GM13977 (cell line): ENCODE results near the gene THAP3.
"Not testable (repeated sequence)": the region's sequence is repeated elsewhere in the genome, so short reads cannot be mapped to it uniquely, and the experiment has no call there.

Experiments
- DNase-seq: peaks from one replicate; pipeline ENCODE4 v3.0.0; 2012; ENCODE audit warnings: low spot score
- CTCF ChIP-seq: IDR thresholded peaks from 2 replicates; pipeline ENCODE4 v1.5.1; 2012; ENCODE audit warnings: mild to moderate bottlenecking, control low read depth; ENCODE audit not compliant: insufficient read depth; ENCODE audit errors: extremely low read depth, missing control alignments
- in situ Hi-C: fragments of 300-500 bp; cut with MboI; formaldehyde crosslinking; loops from one replicate; pipeline ENCODE4 v1.12.0; 2022; ENCODE audit warnings: low sequenced_read_pairs, low pct_unique_long_range_greater_than_20kb, mixed read lengths, inconsistent platforms; ENCODE audit not compliant: unreplicated experiment

THAP3 gene

GRCh38 chr1:6652986-6653385 is 28.3 kb downstream of the THAP3 start:
- DNase-seq: no peak
- no peak for TF ChIP-seq CTCF
- in situ Hi-C loops: no loop called here

- DNase-seq: no peak
- no peak for TF ChIP-seq CTCF
- in situ Hi-C loops: no loop called here
Observed at GRCh38 chr1:6653436-6654290, 29.0 kb downstream of the THAP3 start.

- no peak for TF ChIP-seq CTCF
- no peak for DNase-seq
- in situ Hi-C loops: no loop called here
Observed at GRCh38 chr1:6657138-6657537, 32.5 kb downstream of the THAP3 start.

- no peak for TF ChIP-seq CTCF
- no peak for DNase-seq
- in situ Hi-C loops: no loop called here
Observed at GRCh38 chr1:6658359-6659060, 33.8 kb downstream of the THAP3 start.

GRCh38 chr1:6660415-6661049 is 35.9 kb downstream of the THAP3 start:
- in situ Hi-C loops: no loop called here

GRCh38 chr1:6662468-6662867 is 37.8 kb downstream of the THAP3 start:
- DNase-seq, in situ Hi-C loops: not testable (repeated sequence)

More at GRCh38 chr1:6660415-6661049, 35.9 kb downstream of the THAP3 start:
- TF ChIP-seq CTCF: no peak
- no peak for DNase-seq

- DNase-seq: no peak
- in situ Hi-C loops: no loop called here
- no peak for TF ChIP-seq CTCF
Observed at GRCh38 chr1:6666696-6667095, 42.0 kb downstream of the THAP3 start.
